Spleen (tissue), 11 donors: ENCODE data around the gene DTWD2. TPM values are rescaled to one million over a fixed set of nuclear protein-coding genes. Genes with fewer than 3 reads are reported as not detected.

Experiments used
- DNase-seq: peaks from one replicate; pipeline ENCODE4 v3.0.0-alpha.2; 2020
- H3K27ac ChIP-seq, 8 donors: fragments of 200-600 bp; sonication (generic) in 7 of 8; 1 replicate in 4 of 8; 2 replicates in 4 of 8; pipeline versions ENCODE4 v1.5.0 to v1.8.0; 2016 to 2021; ENCODE audit warnings: inconsistent platforms in 4 of 8, mild to moderate bottlenecking in 4 of 8, moderate library complexity in 1 of 8
- H3K27me3 ChIP-seq, 7 donors: fragments of 200-600 bp; sonication (generic) in 6 of 7; replicated peaks in 1 of 7; 1 replicate in 4 of 7; 2 replicates in 3 of 7; pipeline versions ENCODE4 v1.5.0 to v1.8.0; 2016 to 2021; ENCODE audit warnings: inconsistent platforms in 3 of 7, mild to moderate bottlenecking in 1 of 7
- H3K36me3 ChIP-seq, 6 donors: fragments of 200-600 bp; sonication (generic) in 5 of 6; 1 replicate in 4 of 6; 2 replicates in 2 of 6; pipeline versions ENCODE4 v1.5.0 to v1.8.0; 2016 to 2021; ENCODE audit warnings: inconsistent platforms in 2 of 6
- H3K4me1 ChIP-seq, 6 donors: fragments of 200-600 bp; sonication (generic) in 5 of 6; 1 replicate in 3 of 6; 2 replicates in 3 of 6; pipeline versions ENCODE4 v1.5.0 to v1.8.0; 2016 to 2021; ENCODE audit warnings: inconsistent platforms in 3 of 6
- H3K4me3 ChIP-seq, 8 donors: fragments of 200-600 bp; sonication (generic) in 7 of 8; 1 replicate in 4 of 8; 2 replicates in 4 of 8; pipeline versions ENCODE4 v1.5.0 to v1.8.0; 2016 to 2021; ENCODE audit warnings: inconsistent platforms in 4 of 8, mild to moderate bottlenecking in 4 of 8, moderate library complexity in 2 of 8
- H3K9me3 ChIP-seq, 8 donors: fragments of 200-600 bp; sonication (generic) in 7 of 8; 1 replicate in 4 of 8; 2 replicates in 4 of 8; pipeline versions ENCODE4 v1.5.0 to v1.8.0; 2016 to 2021; ENCODE audit warnings: inconsistent platforms in 4 of 8
- CTCF ChIP-seq, 11 experiments: fragments of 200-600 bp in 7 of 11; fragments of 450-650 bp in 4 of 11; sonication (generic) in 4 of 11; IDR thresholded peaks in 8 of 11; conservative IDR thresholded peaks in 3 of 11; 1 replicate in 7 of 11; 2 replicates in 4 of 11; pipeline versions ENCODE4 v1.4.0 to v1.8.0; 2016 to 2021; ENCODE audit warnings: antibody characterized with exemption in 11 of 11, inconsistent platforms in 4 of 11, mild to moderate bottlenecking in 1 of 11
- POLR2A ChIP-seq, 3 donors: fragments of 450-650 bp; IDR thresholded peaks; one replicate each; pipeline ENCODE4 v1.5.1; 2017; ENCODE audit warnings: antibody characterized with exemption in 3 of 3, mild to moderate bottlenecking in 1 of 3
- POLR2AphosphoS5 ChIP-seq, 3 donors: sonication (generic); formaldehyde crosslinking; IDR thresholded peaks; one replicate each; pipeline ENCODE4 v1.5.1; 2017; ENCODE audit warnings: antibody characterized with exemption in 3 of 3
- whole genome bisulfite sequencing, 5 donors: extraction: QIAGEN DNeasy Blood & Tissue Kit in 3 of 5; methylation state at CpG; one replicate each; pipeline versions ENCODE4 v1.1.5 to v1.1.7; 2013 to 2018; 5-methylcytosine and 5-hydroxymethylcytosine counted together
- intact Hi-C: fragments of 100-400 bp; cut with DNase I; formaldehyde crosslinking; loops from one replicate; pipeline ENCODE4 v1.15.0; 2023; ENCODE audit warnings: low total_unique reads
- polyA plus RNA-seq, 3 donors: library from polyadenylated mRNA; stranded (reverse); fragments of 200-250 nt; gene quantifications; one replicate each; pipeline ENCODE4 v1.2.1, GENCODE V29; 2013
- total RNA-seq, 7 donors: library from RNA; depleted of rRNA in 3 of 7; stranded (reverse); fragments of >200 nt in 3 of 7; fragmentation: NEBNext Ultra II Directional in 4 of 7; extraction: Animal tissue kit (Norgen Biotek cat#: 25700) in 4 of 7; gene quantifications; one replicate each; pipeline versions ENCODE4 v1.1.0 to v1.2.1, GENCODE V29; 2016 to 2021
- donor health status: healthy with polysubstance abuse.
- donor health status: DM: no; HTN: no; CAD: no; lungs with moderate emphysema.
- donor health status: DM: no; HTN: no; CAD: no.
- donor health status: Bipolar disorder and iron deficiency.
- donor health status: healthy.
- donor health status: DM: no; HTN: no; CAD: no.
- donor health status: DM: yes; HTN: yes; CAD: no.

The DTWD2 gene
- total and polyA plus RNA-seq, 10 donors = 1.2 to 25.5 (median 8.6) TPM

DNA sequence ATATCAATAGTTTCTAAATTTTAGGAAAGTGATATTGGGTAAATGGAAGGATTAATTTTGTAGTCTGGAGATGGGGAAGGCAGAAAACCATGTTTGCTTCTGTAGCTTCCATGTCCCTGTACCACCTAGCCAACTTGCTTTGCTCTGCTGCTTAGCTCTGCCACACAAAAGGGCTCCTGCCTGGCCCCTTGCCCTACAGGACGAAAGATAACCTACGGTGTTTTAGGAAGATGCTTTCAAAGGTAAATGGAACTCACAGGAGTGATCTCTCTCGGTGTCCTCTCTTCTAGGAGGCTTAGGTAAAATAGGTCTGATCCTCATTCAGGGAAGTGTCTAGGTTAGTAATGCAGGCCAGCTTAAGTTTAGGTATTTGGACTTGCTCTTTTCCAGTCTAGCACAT, 44.8 kb upstream of the DTWD2 start:
- peak overlapping the region in 7 of 8 donors; percentile 26 to 84 (median 69) for H3K27ac ChIP-seq
- WGBS, 5 donors = 87 to 91% (median 89%) methylated on average over 3 of the region's 3 CpGs
- intact Hi-C loops = no loop called here
- H3K4me3 ChIP-seq = no peak overlapping the region
- no peaks in the 10 kb centered on the region for H3K9me3 ChIP-seq
- TF ChIP-seq POLR2A (IDR thresholded peaks at IDR 0.05) = no peak
- H3K36me3 ChIP-seq = no peaks in the 10 kb centered on the region
- H3K27me3 ChIP-seq = no peaks in the 10 kb centered on the region
- no peak for DNase-seq
- H3K4me1 ChIP-seq = peaks cover 0 to 53% (median 20%) of the 10 kb centered on the region in 6 donors

- peaks cover 0 to 55% (median 20%) of the 10 kb centered on the region in 6 donors for H3K4me1 ChIP-seq
- H3K36me3 ChIP-seq = no peaks in the 10 kb centered on the region
- no peak overlapping the region for H3K4me3 ChIP-seq
- intact Hi-C loops = no loop called here
- TF ChIP-seq POLR2A (IDR thresholded peaks at IDR 0.05) = no peak
- TF ChIP-seq POLR2AphosphoS5 (IDR thresholded peaks at IDR 0.05) = peak in 1 of 3 donors; percentile 23
- TF ChIP-seq CTCF (IDR thresholded peaks at IDR 0.05 in 8 of 11, conservative IDR thresholded peaks at IDR 0.05 in 3 of 11) = peak in 1 of 11 experiments; percentile 5
- peak overlapping the region in 7 of 8 donors; percentile 61 to 84 (median 69) for H3K27ac ChIP-seq
- H3K27me3 ChIP-seq = no peaks in the 10 kb centered on the region
- H3K9me3 ChIP-seq = no peaks in the 10 kb centered on the region
- 41 to 62% (median 48%) methylated on average over 3 of the region's 3 CpGs for WGBS, 5 donors
- DNase-seq = no peak
These were observed 44.3 kb upstream of the DTWD2 start for GRCh38 chr5:119032656-119033055.

DNA sequence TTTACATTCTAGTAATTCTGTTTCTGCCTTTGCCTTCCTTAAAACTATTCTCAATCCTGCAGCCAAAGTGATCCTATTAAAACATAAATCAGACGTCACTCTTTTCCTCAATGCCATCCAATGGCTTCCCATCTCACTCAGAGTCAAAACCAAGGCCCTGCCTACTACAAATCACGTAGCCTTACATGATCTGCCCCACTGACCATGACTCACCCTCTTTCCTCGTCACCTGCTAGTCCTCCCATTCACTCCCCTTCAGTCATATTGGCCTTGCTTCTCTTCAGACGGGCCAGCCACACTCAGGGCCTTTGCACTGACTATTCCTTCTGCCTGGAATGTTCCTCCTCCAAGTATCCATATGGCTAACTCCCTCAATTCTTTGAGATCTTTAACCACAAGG, 43.6 kb upstream of the DTWD2 start:
- peaks cover 0 to 55% (median 20%) of the 10 kb centered on the region in 6 donors for H3K4me1 ChIP-seq
- peak overlapping the region in 7 of 8 donors; percentile 61 to 84 (median 69) for H3K27ac ChIP-seq
- no peaks in the 10 kb centered on the region for H3K9me3 ChIP-seq
- TF ChIP-seq POLR2AphosphoS5 (IDR thresholded peaks at IDR 0.05) (no peak), POLR2A (IDR thresholded peaks at IDR 0.05) (no peak), CTCF (IDR thresholded peaks at IDR 0.05 in 8 of 11, conservative IDR thresholded peaks at IDR 0.05 in 3 of 11) (no peak)
- H3K4me3 ChIP-seq = no peak overlapping the region
- intact Hi-C loops = no loop called here
- no peaks in the 10 kb centered on the region for H3K36me3 ChIP-seq
- WGBS, 5 donors = 53 to 69% (median 67%) methylated on average over 4 of the region's 4 CpGs
- no peak for DNase-seq
- H3K27me3 ChIP-seq = no peaks in the 10 kb centered on the region

GRCh38 chr5:119031011-119031886, 42.9 kb upstream of the DTWD2 start:
- Histone ChIP-seq H3K9me3 (no peaks in the 10 kb centered on the region), H3K4me3 (no peak overlapping the region), H3K27me3 (no peaks in the 10 kb centered on the region), H3K27ac (peak overlapping the region; percentile 5 to 84 (median 68)), H3K4me1 (peaks cover 0 to 55% (median 20%) of the 10 kb centered on the region in 6 donors), H3K36me3 (no peaks in the 10 kb centered on the region)
- TF ChIP-seq CTCF (IDR thresholded peaks at IDR 0.05 in 8 of 11, conservative IDR thresholded peaks at IDR 0.05 in 3 of 11) (no peak), POLR2AphosphoS5 (IDR thresholded peaks at IDR 0.05) (no peak), POLR2A (IDR thresholded peaks at IDR 0.05) (no peak)
- no peak for DNase-seq
- 23 to 30% (median 28%) methylated on average over 5 of the region's 5 CpGs for WGBS, 5 donors
- intact Hi-C loops = no loop called here
